IMR-90 (cell line): ENCODE data around the gene IRF5. TPM values are rescaled to one million over a fixed set of nuclear protein-coding genes. Genes with fewer than 3 reads are reported as not detected.

Experiments
- ATAC-seq: fragments of 200-7000 bp; cut with Tn5 transposase; 2 replicates; pipeline ENCODE4 v1.9.1; 2020; ENCODE audit warnings: low read depth, mild to moderate bottlenecking, moderate library complexity
- BruUV-seq: library from RNA; stranded (reverse); fragments of 400-500 nt; replicated peaks from 2 replicates; lab custom pipeline; 2021; lab: Mats Ljungman, UMichigan
- CTCF ChIA-PET: fragments of 300-600 bp; formaldehyde crosslinking; extraction: SDS; loops from one replicate; lab custom pipeline; 2021; ENCODE audit warnings: antibody characterized with exemption; lab: Yijun Ruan, JAX
- POLR2A ChIA-PET: fragments of 300-600 bp; sonication (Branson Sonifier 250); formaldehyde crosslinking; loops from one replicate; lab custom pipeline; 2022; ENCODE audit warnings: antibody characterized with exemption; ENCODE audit not compliant: unreplicated experiment; lab: Charles Lee
- DNase-seq: peaks from one replicate; pipeline ENCODE4 v3.0.0; 2013
- H2AFZ ChIP-seq: replicated peaks from 2 replicates; pipeline ENCODE3; 2013; ENCODE audit warnings: low read length, mild to moderate bottlenecking; ENCODE audit not compliant: poor library complexity
- H2AK5ac ChIP-seq: 2 replicates; pipeline ENCODE4 v1.6.1; 2013; ENCODE audit warnings: low read depth, low read length, inconsistent platforms
- H2AK9ac ChIP-seq: replicated peaks from 2 replicates; pipeline ENCODE3; 2013; ENCODE audit warnings: mild to moderate bottlenecking, low read depth, low read length, moderate library complexity; ENCODE audit not compliant: poor library complexity
- H2BK120ac ChIP-seq: 2 replicates; pipeline ENCODE4 v1.6.1; 2013; ENCODE audit warnings: low read depth, low read length, inconsistent platforms
- H2BK15ac ChIP-seq: 3 replicates; pipeline ENCODE4 v1.6.1; 2013; ENCODE audit warnings: low read depth, low read length, inconsistent platforms
- H2BK20ac ChIP-seq: 2 replicates; pipeline ENCODE4 v1.6.1; 2013; ENCODE audit warnings: low read depth, mild to moderate bottlenecking, inconsistent platforms, low read length, moderate library complexity
- H2BK5ac ChIP-seq: 2 replicates; pipeline ENCODE4 v1.6.1; 2013; ENCODE audit warnings: mild to moderate bottlenecking, low read depth, low read length, inconsistent platforms; ENCODE audit not compliant: poor library complexity, severe bottlenecking
- H3K14ac ChIP-seq: replicated peaks from 2 replicates; pipeline ENCODE4 v1.6.1; 2013; ENCODE audit warnings: low read depth, low read length, inconsistent platforms
- H3K18ac ChIP-seq: 2 replicates; pipeline ENCODE4 v1.6.1; 2013; ENCODE audit warnings: low read depth, low read length, control low read depth
- H3K23ac ChIP-seq: 2 replicates; pipeline ENCODE4 v1.6.1; 2013; ENCODE audit warnings: low read depth, low read length, inconsistent platforms
- H3K27ac ChIP-seq: 2 replicates; pipeline ENCODE4 v1.5.1; 2013; ENCODE audit warnings: mild to moderate bottlenecking, control low read depth, low read length; ENCODE audit not compliant: insufficient read depth
- H3K27me3 ChIP-seq: 2 replicates; pipeline ENCODE4 v1.6.1; 2013; ENCODE audit warnings: low read length; ENCODE audit not compliant: control insufficient read depth, insufficient read depth
- H3K36me3 ChIP-seq: 2 replicates; pipeline ENCODE4 v1.6.1; 2013; ENCODE audit warnings: low read length, mixed read lengths; ENCODE audit not compliant: control insufficient read depth, insufficient read depth
- H3K4ac ChIP-seq: 2 replicates; pipeline ENCODE4 v1.6.1; 2013; ENCODE audit warnings: low read depth, low read length, inconsistent platforms
- H3K4me1 ChIP-seq: 2 replicates; pipeline ENCODE4 v1.6.1; 2013; ENCODE audit warnings: low read length, mixed read lengths; ENCODE audit not compliant: control insufficient read depth, insufficient read depth
- H3K4me2 ChIP-seq: 2 replicates; pipeline ENCODE4 v1.6.1; 2013; ENCODE audit warnings: low read depth, mild to moderate bottlenecking, control low read depth, low read length, moderate library complexity
- H3K4me3 ChIP-seq: 2 replicates; pipeline ENCODE4 v1.5.1; 2013; ENCODE audit warnings: low read depth, mild to moderate bottlenecking, control low read depth, low read length, moderate library complexity; ENCODE audit not compliant: insufficient read depth
- H3K56ac ChIP-seq: 2 replicates; pipeline ENCODE4 v1.6.1; 2013; ENCODE audit warnings: low read length, inconsistent platforms; ENCODE audit not compliant: insufficient read depth; ENCODE audit errors: extremely low read depth
- H3K79me1 ChIP-seq, 2 experiments: 2 replicates each; pipeline ENCODE4 v1.6.1; 2013; ENCODE audit warnings: low read length in 2 of 2, inconsistent platforms in 1 of 2, low read depth in 1 of 2
- H3K9ac ChIP-seq: 2 replicates; pipeline ENCODE4 v1.6.1; 2013; ENCODE audit warnings: low read depth, low read length, control low read depth
- H3K9me1 ChIP-seq: 2 replicates; pipeline ENCODE4 v1.6.1; 2013; ENCODE audit warnings: low read length, inconsistent platforms; ENCODE audit not compliant: insufficient read depth
- H3K9me3 ChIP-seq: 2 replicates; pipeline ENCODE4 v1.6.1; 2013; ENCODE audit warnings: low read length; ENCODE audit not compliant: control insufficient read depth, insufficient read depth
- H4K20me1 ChIP-seq: 2 replicates; pipeline ENCODE4 v1.6.1; 2013; ENCODE audit warnings: low read length, inconsistent platforms; ENCODE audit not compliant: insufficient read depth
- H4K5ac ChIP-seq: 2 replicates; pipeline ENCODE4 v1.6.1; 2013; ENCODE audit warnings: mild to moderate bottlenecking, low read depth, low read length, control low read depth
- H4K8ac ChIP-seq, 2 experiments: 2 replicates each; pipeline ENCODE4 v1.6.1; 2013; ENCODE audit warnings: low read depth in 2 of 2, low read length in 2 of 2, control low read depth in 1 of 2, inconsistent platforms in 1 of 2
- H4K91ac ChIP-seq: 2 replicates; pipeline ENCODE4 v1.6.1; 2013; ENCODE audit warnings: low read depth, low read length, inconsistent platforms; ENCODE audit not compliant: insufficient read depth
- RAD21 ChIP-seq: IDR thresholded peaks from 2 replicates; pipeline ENCODE4 v1.6.1; 2012; ENCODE audit warnings: low read length, improper control_type of control experiment
- SMC3 ChIP-seq: fragments of 150-350 bp; IDR thresholded peaks from 2 replicates; pipeline ENCODE4 v1.6.1; 2016; ENCODE audit warnings: low read depth, mild to moderate bottlenecking, antibody characterized with exemption, low read length, moderate library complexity
- WGBS, 2 experiments: methylation state at CpG; one replicate each; pipeline versions ENCODE4 v1.1.5 to v1.1.7; 2013; ENCODE audit warnings: missing lambda C conversion rate in 2 of 2; ENCODE audit not compliant: insufficient read length in 1 of 2; ENCODE audit errors: extremely low coverage in 2 of 2; 5-methylcytosine and 5-hydroxymethylcytosine counted together
- dilution Hi-C: fragments of 300-500 bp; cut with HindIII; formaldehyde crosslinking; loops from one replicate; pipeline ENCODE4 v1.14.3; 2018; ENCODE audit warnings: low sequenced_read_pairs; ENCODE audit not compliant: unreplicated experiment
- in situ Hi-C: fragments of 300-500 bp; cut with MboI; formaldehyde crosslinking; loops from 3 replicates; pipeline ENCODE4 v1.14.3; 2019; ENCODE audit warnings: low sequenced_read_pairs, inconsistent platforms, mixed read lengths
- intact Hi-C: fragments of 100-400 bp; cut with micrococcal nuclease; formaldehyde crosslinking; loops from 2 replicates; pipeline ENCODE4 v1.10.0; 2022
- polyA plus RNA-seq, 3 experiments: library from polyadenylated mRNA; depleted of rRNA; stranded (reverse); fragments of >200 nt; gene quantifications; 2 replicates each; pipeline ENCODE4 v1.2.3, GENCODE V29; 2012; ENCODE audit warnings: low replicate concordance in 1 of 3
- total RNA-seq: library from RNA; depleted of rRNA; stranded (reverse); fragments of >200 nt; gene quantifications from 2 replicates; pipeline ENCODE4 v1.2.3, GENCODE V29; 2012
- TF ChIP-seq, protein P1 (sequence below): fragments of 150-350 bp; IDR thresholded peaks from 2 replicates; pipeline ENCODE4 v1.6.1; 2016; ENCODE audit warnings: low read depth, mild to moderate bottlenecking, low read length, moderate library complexity, borderline replicate concordance

IRF5 gene
- total and polyA plus RNA-seq, 2 of the 4 experiments (the other 2 are of a cell fraction), result 0.14 to 0.18 TPM

DNA sequence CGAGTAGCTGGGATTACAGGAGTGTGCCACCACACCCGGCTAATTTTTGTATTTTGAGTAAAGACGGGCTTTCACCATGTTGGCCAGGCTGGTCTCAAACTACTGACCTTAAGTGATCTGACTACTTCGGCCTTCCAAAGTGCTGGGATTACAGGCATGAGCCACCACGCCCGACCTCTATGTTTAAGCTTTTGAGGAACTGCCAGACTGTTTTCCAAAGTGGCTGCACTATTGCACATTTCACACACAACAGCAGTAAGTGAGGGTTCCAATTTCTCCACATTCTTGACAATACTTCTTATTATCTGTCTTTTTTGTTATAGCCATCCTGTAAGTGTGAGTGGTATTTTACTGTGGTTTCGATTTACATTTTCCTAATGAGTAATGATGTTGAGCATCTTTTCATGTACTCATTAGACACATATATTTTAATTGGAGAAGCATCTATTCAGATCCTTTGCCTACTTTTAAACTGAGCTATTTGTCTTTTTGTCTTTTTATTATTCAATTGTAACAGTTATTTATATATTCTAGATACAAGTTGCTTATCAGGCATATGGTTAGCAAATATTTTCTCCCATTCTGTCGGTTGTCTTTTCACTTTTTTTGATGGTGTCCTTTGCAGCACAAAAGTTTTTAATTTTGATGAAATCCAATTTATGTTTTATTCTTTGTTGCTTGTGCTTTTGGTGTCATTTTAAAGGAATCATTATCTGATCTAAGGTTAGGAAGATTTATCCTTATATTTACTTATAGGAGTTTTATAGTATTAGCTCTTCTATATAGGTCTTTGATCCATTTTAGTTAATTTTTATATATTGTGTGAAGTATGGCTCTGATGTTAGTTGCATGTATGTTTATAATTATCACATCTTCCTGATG lies 12.8 kb upstream of the IRF5 start (continued):
- TF ChIP-seq, protein P1, sequence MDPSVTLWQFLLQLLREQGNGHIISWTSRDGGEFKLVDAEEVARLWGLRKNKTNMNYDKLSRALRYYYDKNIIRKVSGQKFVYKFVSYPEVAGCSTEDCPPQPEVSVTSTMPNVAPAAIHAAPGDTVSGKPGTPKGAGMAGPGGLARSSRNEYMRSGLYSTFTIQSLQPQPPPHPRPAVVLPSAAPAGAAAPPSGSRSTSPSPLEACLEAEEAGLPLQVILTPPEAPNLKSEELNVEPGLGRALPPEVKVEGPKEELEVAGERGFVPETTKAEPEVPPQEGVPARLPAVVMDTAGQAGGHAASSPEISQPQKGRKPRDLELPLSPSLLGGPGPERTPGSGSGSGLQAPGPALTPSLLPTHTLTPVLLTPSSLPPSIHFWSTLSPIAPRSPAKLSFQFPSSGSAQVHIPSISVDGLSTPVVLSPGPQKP, result no peak

DNA sequence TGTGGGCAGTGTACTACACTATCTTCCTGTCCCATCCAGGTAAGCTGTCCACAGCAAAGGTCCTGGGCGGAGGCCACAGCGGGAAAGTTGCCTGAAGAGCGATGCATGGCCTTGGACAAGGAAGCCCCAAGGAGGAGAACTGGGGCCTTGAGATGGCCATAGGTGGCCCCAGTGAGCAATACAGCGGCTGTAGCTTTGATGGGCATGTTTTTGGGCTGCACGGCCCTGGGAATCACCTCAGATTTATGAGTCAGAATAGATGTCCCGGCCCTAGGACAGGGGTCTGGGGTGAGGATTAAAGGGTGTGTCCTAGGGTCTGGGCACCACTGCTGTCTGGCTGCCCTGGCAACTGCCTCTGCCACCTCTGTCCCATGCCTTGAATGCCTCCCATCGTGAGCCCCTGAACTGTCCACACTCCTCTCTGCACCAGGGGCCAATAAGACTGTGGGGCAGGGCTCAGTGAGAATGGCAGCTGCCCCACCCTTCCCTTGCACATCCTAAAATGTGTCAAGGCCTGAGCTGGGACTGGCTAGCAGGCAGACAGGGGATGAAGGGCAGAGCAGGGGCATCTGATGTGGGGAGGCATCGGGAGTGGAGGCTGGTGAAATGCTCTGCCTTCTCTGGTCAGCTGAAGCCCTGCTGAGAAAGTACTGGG lies 9.4 kb upstream of the IRF5 start:
- no peak for ATAC-seq
- H3K4me1 ChIP-seq, result no peaks in the 10 kb centered on the region
- H2BK120ac ChIP-seq, result no peak overlapping the region
- no peaks in the 10 kb centered on the region for H3K9me1 ChIP-seq
- H3K9ac ChIP-seq, result no peak overlapping the region
- dilution Hi-C loops (no loop called here), intact Hi-C loops (no loop called here), in situ Hi-C loops (no loop called here)
- CTCF ChIA-PET, result no interaction called here
- TF ChIP-seq SMC3, result no peak
- TF ChIP-seq RAD21, result no peak
- no peak overlapping the region for H3K4me3 ChIP-seq
- no peak overlapping the region for H2BK5ac ChIP-seq
- H3K23ac ChIP-seq, result no peak overlapping the region
- peaks cover 56% of the 10 kb centered on the region for H3K27me3 ChIP-seq
- H3K4ac ChIP-seq, result no peak overlapping the region
- H3K36me3 ChIP-seq, result no peaks in the 10 kb centered on the region
- no CpG with 5 or more reads among the region's 8 CpGs for WGBS, 2 experiments
- no peak overlapping the region for H2AK5ac ChIP-seq
- no peaks in the 10 kb centered on the region for H3K9me3 ChIP-seq
- H3K14ac ChIP-seq, result no peak overlapping the region
- H2AK9ac ChIP-seq, result no peak overlapping the region
- H2BK15ac ChIP-seq, result no peak overlapping the region
- no peak overlapping the region for H4K91ac ChIP-seq
- no peak overlapping the region for H4K8ac ChIP-seq
- no peaks in the 10 kb centered on the region for H3K79me1 ChIP-seq
- H2BK20ac ChIP-seq, result no peak overlapping the region
- no peak overlapping the region for H4K5ac ChIP-seq
- POLR2A ChIA-PET, result no interaction called here
- H3K4me2 ChIP-seq, result no peak overlapping the region
- no TSS peak for BruUV-seq
- H3K27ac ChIP-seq, result no peak overlapping the region
- H3K56ac ChIP-seq, result no peak overlapping the region
- DNase-seq, result no peak
- H2AFZ ChIP-seq, result peak overlapping the region; percentile 6
- H3K18ac ChIP-seq, result no peak overlapping the region
- no peaks in the 10 kb centered on the region for H4K20me1 ChIP-seq
